ENCODE results near the gene EXOC5.

DNA sequence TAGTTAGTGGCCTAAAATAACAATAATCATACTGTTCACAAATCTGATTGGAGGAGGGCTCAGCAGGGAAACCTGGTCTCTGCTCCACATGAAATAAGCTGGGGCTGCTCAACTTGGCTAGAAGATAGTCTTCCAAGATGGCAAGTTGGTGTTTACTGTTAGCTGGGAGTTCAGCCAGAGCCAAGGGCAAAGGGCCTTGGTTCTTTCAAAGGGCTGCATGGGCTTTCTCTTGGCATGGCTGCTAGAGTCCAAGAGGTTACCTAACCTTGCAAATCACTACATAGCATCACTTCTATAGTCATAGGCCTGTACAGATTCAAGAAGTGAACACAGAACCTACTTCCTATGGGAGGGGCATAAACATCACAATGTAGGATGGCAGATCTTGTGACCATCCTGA, 7.1 kb downstream of the EXOC5 start:
- TF ChIP-seq, protein P1, sequence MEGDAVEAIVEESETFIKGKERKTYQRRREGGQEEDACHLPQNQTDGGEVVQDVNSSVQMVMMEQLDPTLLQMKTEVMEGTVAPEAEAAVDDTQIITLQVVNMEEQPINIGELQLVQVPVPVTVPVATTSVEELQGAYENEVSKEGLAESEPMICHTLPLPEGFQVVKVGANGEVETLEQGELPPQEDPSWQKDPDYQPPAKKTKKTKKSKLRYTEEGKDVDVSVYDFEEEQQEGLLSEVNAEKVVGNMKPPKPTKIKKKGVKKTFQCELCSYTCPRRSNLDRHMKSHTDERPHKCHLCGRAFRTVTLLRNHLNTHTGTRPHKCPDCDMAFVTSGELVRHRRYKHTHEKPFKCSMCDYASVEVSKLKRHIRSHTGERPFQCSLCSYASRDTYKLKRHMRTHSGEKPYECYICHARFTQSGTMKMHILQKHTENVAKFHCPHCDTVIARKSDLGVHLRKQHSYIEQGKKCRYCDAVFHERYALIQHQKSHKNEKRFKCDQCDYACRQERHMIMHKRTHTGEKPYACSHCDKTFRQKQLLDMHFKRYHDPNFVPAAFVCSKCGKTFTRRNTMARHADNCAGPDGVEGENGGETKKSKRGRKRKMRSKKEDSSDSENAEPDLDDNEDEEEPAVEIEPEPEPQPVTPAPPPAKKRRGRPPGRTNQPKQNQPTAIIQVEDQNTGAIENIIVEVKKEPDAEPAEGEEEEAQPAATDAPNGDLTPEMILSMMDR (IDR thresholded peaks at IDR 0.05): no peak
- no peak for TF ChIP-seq POLR2A (IDR thresholded peaks at IDR 0.05)

Measured in tibial nerve (tissue), 3 donors.